A673 (cell line): ENCODE measurements around the gene CTIF.

Experiments used
- EZH2 ChIP-seq: fragments of 200-600 bp; sonication (generic); IDR thresholded peaks from 2 replicates; pipeline ENCODE4 v1.6.1; 2017; ENCODE audit warnings: borderline replicate concordance, low read depth, mild to moderate bottlenecking, mixed read lengths, antibody characterized with exemption, low read length; ENCODE audit not compliant: poor library complexity, severe bottlenecking
- TF ChIP-seq, protein P1 (sequence below): fragments of 300-800, 200-600 bp; sonication (generic); conservative IDR thresholded peaks from 2 replicates; pipeline ENCODE4 v1.5.1; 2017; ENCODE audit warnings: low read depth, mild to moderate bottlenecking, antibody characterized with exemption, low read length, moderate library complexity, mixed read lengths

DNA sequence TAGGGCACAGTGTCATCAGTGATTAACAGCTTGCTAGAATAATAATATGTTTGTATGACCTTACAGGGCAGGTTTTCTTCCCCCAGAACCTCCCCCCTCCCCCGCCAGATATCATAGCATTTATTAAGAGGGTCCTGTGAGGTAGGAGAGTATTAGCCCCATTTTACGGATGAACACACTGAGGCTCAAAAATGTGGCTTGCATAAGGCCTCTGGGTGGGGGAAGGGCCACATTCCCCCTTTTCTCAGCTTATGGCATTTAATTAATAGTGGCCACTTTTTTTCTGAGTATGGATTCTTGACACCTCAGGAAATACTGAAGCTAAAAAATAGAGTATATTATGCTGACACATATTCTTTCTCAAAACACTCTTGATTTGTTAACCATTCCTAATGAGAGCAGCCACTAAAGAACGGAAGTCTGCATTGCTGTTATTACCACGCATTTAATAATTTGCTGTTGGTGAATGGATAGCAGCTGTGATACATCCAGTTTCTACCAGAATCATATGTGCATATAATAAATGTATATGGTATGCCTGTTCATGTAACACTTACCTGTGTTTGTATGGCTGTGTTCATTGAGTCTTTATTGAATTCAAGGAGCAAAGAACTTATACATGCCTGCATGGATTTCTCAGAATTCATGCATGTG lies 3.0 kb downstream of the CTIF start:
- TF ChIP-seq, protein P1, sequence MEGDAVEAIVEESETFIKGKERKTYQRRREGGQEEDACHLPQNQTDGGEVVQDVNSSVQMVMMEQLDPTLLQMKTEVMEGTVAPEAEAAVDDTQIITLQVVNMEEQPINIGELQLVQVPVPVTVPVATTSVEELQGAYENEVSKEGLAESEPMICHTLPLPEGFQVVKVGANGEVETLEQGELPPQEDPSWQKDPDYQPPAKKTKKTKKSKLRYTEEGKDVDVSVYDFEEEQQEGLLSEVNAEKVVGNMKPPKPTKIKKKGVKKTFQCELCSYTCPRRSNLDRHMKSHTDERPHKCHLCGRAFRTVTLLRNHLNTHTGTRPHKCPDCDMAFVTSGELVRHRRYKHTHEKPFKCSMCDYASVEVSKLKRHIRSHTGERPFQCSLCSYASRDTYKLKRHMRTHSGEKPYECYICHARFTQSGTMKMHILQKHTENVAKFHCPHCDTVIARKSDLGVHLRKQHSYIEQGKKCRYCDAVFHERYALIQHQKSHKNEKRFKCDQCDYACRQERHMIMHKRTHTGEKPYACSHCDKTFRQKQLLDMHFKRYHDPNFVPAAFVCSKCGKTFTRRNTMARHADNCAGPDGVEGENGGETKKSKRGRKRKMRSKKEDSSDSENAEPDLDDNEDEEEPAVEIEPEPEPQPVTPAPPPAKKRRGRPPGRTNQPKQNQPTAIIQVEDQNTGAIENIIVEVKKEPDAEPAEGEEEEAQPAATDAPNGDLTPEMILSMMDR = no peak
- TF ChIP-seq EZH2 = no peak
